ENCODE results near the gene IKZF2.

IKZF2 gene

GRCh38 chr2:213122725-213123124 lies 28.7 kb downstream of the IKZF2 start:
- H3K4me1 ChIP-seq (ENCODE audit: control insufficient read depth, insufficient read depth, low read length, poor library complexity, severe bottlenecking), result no peaks in the 10 kb centered on the region
- H3K4me3 ChIP-seq (ENCODE audit: extremely low read depth, insufficient read depth, low read length, poor library complexity, severe bottlenecking), result no peak overlapping the region
- H3K27ac ChIP-seq (ENCODE audit: low read depth, low read length, severe bottlenecking), result no peak overlapping the region
- WGBS, 2 experiments (ENCODE audit: insufficient coverage in 2 of 2), result no CpG with 5 or more reads among the region's 4 CpGs
- H3K36me3 ChIP-seq (ENCODE audit: control insufficient read depth, insufficient read depth, low read length), result no peaks in the 10 kb centered on the region
- no peaks in the 10 kb centered on the region for H3K9me3 ChIP-seq (ENCODE audit: control insufficient read depth, low read length)

DNA sequence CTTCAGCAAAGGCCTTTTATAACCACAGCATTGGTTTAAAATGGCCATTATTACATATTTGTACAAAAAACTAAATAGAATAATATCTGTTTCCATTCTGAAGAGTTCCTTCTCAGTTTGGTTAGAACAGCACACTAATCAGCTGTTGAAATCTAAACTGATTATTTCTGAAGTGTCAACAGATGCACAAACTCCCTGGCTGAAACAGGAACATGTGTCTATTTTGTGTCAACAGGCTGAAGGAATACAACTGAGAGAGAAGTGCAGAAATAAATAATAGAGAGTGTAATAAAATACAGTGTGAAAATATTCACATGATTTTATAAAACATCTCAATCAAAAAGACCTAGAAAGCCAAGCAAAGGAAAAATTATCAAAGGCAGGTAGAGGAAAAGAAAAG lies 29.7 kb downstream of the IKZF2 start:
- Histone ChIP-seq H3K4me3 (ENCODE audit: extremely low read depth, insufficient read depth, low read length, poor library complexity, severe bottlenecking) (no peak overlapping the region), H3K4me1 (ENCODE audit: control insufficient read depth, insufficient read depth, low read length, poor library complexity, severe bottlenecking) (no peaks in the 10 kb centered on the region), H3K36me3 (ENCODE audit: control insufficient read depth, insufficient read depth, low read length) (no peaks in the 10 kb centered on the region), H3K9me3 (ENCODE audit: control insufficient read depth, low read length) (no peaks in the 10 kb centered on the region), H3K27ac (ENCODE audit: low read depth, low read length, severe bottlenecking) (no peak overlapping the region)

DNA sequence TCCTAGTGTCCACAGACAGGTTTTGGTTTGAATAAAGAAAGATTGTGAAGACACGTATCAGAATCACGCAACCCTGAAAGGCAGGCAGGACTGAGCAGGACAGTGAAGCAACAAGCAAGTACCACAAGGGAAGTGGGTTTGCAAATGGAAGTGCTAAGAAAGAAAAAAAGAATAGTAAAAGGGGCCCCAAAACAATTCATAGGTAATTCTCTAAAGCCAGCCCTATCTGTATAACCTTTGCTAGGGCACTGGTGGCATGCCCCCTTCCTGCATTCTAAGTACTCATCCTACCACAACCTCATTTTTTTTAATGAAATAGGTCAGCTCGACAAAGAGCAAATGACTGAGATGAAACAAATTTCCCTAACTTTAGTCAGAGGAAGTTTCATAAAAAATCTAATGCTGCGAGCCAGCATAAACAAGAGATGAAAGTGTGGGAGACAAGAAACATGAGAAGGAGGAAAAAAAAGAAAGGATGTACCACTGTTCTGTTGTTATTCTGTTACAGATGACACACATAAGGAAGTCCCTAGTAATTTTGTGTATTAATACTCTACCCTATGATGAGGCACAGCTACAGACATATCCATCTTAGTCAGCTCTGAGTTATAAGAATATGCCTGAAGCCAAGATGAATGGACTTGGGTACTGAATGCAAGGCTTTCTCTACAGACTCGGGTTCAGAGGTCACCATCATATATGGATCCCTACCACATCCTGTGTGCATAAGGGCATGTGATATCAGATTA lies 32.2 kb downstream of the IKZF2 start:
- H3K4me1 ChIP-seq (ENCODE audit: control insufficient read depth, insufficient read depth, low read length, poor library complexity, severe bottlenecking), result no peaks in the 10 kb centered on the region
- no peak overlapping the region for H3K4me3 ChIP-seq (ENCODE audit: extremely low read depth, insufficient read depth, low read length, poor library complexity, severe bottlenecking)
- H3K9me3 ChIP-seq (ENCODE audit: control insufficient read depth, low read length), result no peaks in the 10 kb centered on the region
- H3K36me3 ChIP-seq (ENCODE audit: control insufficient read depth, insufficient read depth, low read length), result no peaks in the 10 kb centered on the region
- H3K27ac ChIP-seq (ENCODE audit: low read depth, low read length, severe bottlenecking), result no peak overlapping the region
- 90 to 91% methylated on average over 2 to 3 of the region's 5 CpGs for WGBS, 2 experiments (ENCODE audit: insufficient coverage in 2 of 2)

- Histone ChIP-seq H3K27ac (ENCODE audit: low read depth, low read length, severe bottlenecking) (no peak overlapping the region), H3K4me1 (ENCODE audit: control insufficient read depth, insufficient read depth, low read length, poor library complexity, severe bottlenecking) (no peaks in the 10 kb centered on the region), H3K36me3 (ENCODE audit: control insufficient read depth, insufficient read depth, low read length) (no peaks in the 10 kb centered on the region), H3K4me3 (ENCODE audit: extremely low read depth, insufficient read depth, low read length, poor library complexity, severe bottlenecking) (no peak overlapping the region), H3K9me3 (ENCODE audit: control insufficient read depth, low read length) (no peaks in the 10 kb centered on the region)
- 83% methylated on average over 2 of the region's 2 CpGs; no CpG with 5 or more reads in 1 of the 2 experiments for WGBS, 2 experiments (ENCODE audit: insufficient coverage in 2 of 2)
These were observed 43.1 kb downstream of the IKZF2 start for GRCh38 chr2:213108308-213108707.

DNA sequence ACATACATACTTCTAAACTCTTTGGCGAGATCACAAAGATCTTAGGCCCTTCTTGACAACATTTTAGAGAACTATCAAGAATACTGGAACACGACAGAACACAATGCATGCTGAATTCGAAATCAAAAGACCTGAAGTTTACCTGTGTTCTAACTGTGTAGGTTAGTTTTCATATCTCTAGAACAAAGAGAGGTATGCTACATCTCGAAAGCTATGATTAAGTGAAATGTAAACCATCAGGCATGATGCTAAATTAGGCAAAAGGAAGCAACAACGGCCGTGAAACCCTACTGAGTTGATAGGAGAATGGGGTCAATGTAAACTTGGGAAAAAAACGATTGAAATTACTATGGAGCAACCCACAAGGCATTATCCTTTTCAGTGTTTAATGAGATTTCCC lies 43.7 kb downstream of the IKZF2 start:
- Histone ChIP-seq H3K4me3 (ENCODE audit: extremely low read depth, insufficient read depth, low read length, poor library complexity, severe bottlenecking) (no peak overlapping the region), H3K27ac (ENCODE audit: low read depth, low read length, severe bottlenecking) (no peak overlapping the region), H3K9me3 (ENCODE audit: control insufficient read depth, low read length) (no peaks in the 10 kb centered on the region), H3K36me3 (ENCODE audit: control insufficient read depth, insufficient read depth, low read length) (no peaks in the 10 kb centered on the region), H3K4me1 (ENCODE audit: control insufficient read depth, insufficient read depth, low read length, poor library complexity, severe bottlenecking) (no peaks in the 10 kb centered on the region)
- 89 to 90% methylated on average over 4 to 5 of the region's 7 CpGs for WGBS, 2 experiments (ENCODE audit: insufficient coverage in 2 of 2)

- Histone ChIP-seq H3K9me3 (ENCODE audit: control insufficient read depth, low read length) (no peaks in the 10 kb centered on the region), H3K4me3 (ENCODE audit: extremely low read depth, insufficient read depth, low read length, poor library complexity, severe bottlenecking) (no peak overlapping the region), H3K4me1 (ENCODE audit: control insufficient read depth, insufficient read depth, low read length, poor library complexity, severe bottlenecking) (no peaks in the 10 kb centered on the region), H3K36me3 (ENCODE audit: control insufficient read depth, insufficient read depth, low read length) (no peaks in the 10 kb centered on the region), H3K27ac (ENCODE audit: low read depth, low read length, severe bottlenecking) (no peak overlapping the region)
- WGBS, 2 experiments (ENCODE audit: insufficient coverage in 2 of 2), result no CpG with 5 or more reads among the region's 3 CpGs
These were observed 46.2 kb downstream of the IKZF2 start for GRCh38 chr2:213105212-213105611.

DNA sequence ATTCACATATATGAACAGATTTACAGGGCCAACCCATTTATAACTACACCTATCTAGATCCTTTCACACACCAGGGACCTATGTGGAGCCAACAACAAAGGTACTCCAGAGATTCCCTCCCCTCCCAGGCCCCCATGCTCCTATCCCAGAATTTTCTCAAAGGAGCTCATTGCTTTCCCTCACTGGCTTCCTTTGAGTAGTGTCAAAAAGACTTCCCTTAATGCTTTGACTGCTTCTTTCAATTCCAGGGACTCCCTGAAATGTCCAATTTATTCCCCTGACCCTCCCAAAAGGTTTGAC lies 46.6 kb downstream of the IKZF2 start:
- Histone ChIP-seq H3K9me3 (ENCODE audit: control insufficient read depth, low read length) (no peaks in the 10 kb centered on the region), H3K27ac (ENCODE audit: low read depth, low read length, severe bottlenecking) (no peak overlapping the region), H3K4me3 (ENCODE audit: extremely low read depth, insufficient read depth, low read length, poor library complexity, severe bottlenecking) (no peak overlapping the region), H3K4me1 (ENCODE audit: control insufficient read depth, insufficient read depth, low read length, poor library complexity, severe bottlenecking) (no peaks in the 10 kb centered on the region), H3K36me3 (ENCODE audit: control insufficient read depth, insufficient read depth, low read length) (no peaks in the 10 kb centered on the region)

GRCh38 chr2:213104092-213104902 lies 47.1 kb downstream of the IKZF2 start:
- no peak overlapping the region for H3K27ac ChIP-seq (ENCODE audit: low read depth, low read length, severe bottlenecking)
- WGBS, 2 experiments (ENCODE audit: insufficient coverage in 2 of 2), result 71 to 96% methylated on average over 1 to 3 of the region's 7 CpGs

DNA sequence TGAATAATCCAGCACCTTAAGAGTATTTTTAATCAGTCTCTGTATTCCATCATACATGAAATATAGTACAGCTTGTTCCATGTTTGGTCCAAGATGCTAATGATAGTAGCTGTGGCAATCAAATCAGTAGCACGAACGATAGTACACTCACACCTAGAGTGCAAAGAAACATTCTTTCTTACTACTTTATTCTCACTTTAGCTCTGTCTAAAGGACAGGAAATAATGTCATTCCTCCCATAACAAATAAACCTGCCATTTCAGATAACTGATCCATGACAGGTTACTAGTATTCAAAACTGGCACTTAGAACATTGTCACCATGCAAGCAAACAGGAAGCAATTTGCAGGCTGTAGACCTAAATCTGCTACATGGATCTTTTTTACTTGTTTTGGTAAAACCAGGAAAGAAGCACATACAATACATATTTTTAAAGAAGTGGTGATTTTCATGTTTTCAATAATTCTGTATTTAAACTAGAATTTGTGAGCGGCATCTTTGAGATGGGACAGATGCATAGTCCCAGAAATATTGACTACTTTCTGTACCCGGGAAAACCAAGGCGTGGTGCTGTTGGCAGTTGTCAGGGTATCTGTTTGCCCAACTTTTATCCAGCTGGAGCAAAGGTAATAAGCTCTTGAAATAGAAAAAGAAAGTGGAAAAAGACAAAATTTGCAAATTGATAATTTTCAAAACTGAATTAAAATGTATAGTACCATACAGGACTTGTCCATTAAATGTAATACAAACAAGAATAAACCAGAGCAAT lies 49.5 kb downstream of the IKZF2 start:
- H3K36me3 ChIP-seq (ENCODE audit: control insufficient read depth, insufficient read depth, low read length), result no peaks in the 10 kb centered on the region
- H3K27ac ChIP-seq (ENCODE audit: low read depth, low read length, severe bottlenecking), result no peak overlapping the region
- WGBS, 2 experiments (ENCODE audit: insufficient coverage in 2 of 2), result 85 to 100% methylated on average over 4 of the region's 5 CpGs
- no peaks in the 10 kb centered on the region for H3K4me1 ChIP-seq (ENCODE audit: control insufficient read depth, insufficient read depth, low read length, poor library complexity, severe bottlenecking)
- H3K4me3 ChIP-seq (ENCODE audit: extremely low read depth, insufficient read depth, low read length, poor library complexity, severe bottlenecking), result no peak overlapping the region
- H3K9me3 ChIP-seq (ENCODE audit: control insufficient read depth, low read length), result no peaks in the 10 kb centered on the region

More at GRCh38 chr2:213104092-213104902, 47.1 kb downstream of the IKZF2 start:
- no peaks in the 10 kb centered on the region for H3K9me3 ChIP-seq (ENCODE audit: control insufficient read depth, low read length)
- no peaks in the 10 kb centered on the region for H3K36me3 ChIP-seq (ENCODE audit: control insufficient read depth, insufficient read depth, low read length)
- H3K4me1 ChIP-seq (ENCODE audit: control insufficient read depth, insufficient read depth, low read length, poor library complexity, severe bottlenecking), result no peaks in the 10 kb centered on the region
- no peak overlapping the region for H3K4me3 ChIP-seq (ENCODE audit: extremely low read depth, insufficient read depth, low read length, poor library complexity, severe bottlenecking)

- no peak overlapping the region for H3K27ac ChIP-seq (ENCODE audit: low read depth, low read length, severe bottlenecking)
- no CpG with 5 or more reads among the region's 1 CpG for WGBS, 2 experiments (ENCODE audit: insufficient coverage in 2 of 2)
- H3K9me3 ChIP-seq (ENCODE audit: control insufficient read depth, low read length), result no peaks in the 10 kb centered on the region
- no peak overlapping the region for H3K4me3 ChIP-seq (ENCODE audit: extremely low read depth, insufficient read depth, low read length, poor library complexity, severe bottlenecking)
- no peaks in the 10 kb centered on the region for H3K36me3 ChIP-seq (ENCODE audit: control insufficient read depth, insufficient read depth, low read length)
- H3K4me1 ChIP-seq (ENCODE audit: control insufficient read depth, insufficient read depth, low read length, poor library complexity, severe bottlenecking), result no peaks in the 10 kb centered on the region
These were observed 50.3 kb downstream of the IKZF2 start for GRCh38 chr2:213101109-213101508.

GRCh38 chr2:213098612-213099011 lies 52.8 kb downstream of the IKZF2 start:
- Histone ChIP-seq H3K36me3 (ENCODE audit: control insufficient read depth, insufficient read depth, low read length) (no peaks in the 10 kb centered on the region), H3K27ac (ENCODE audit: low read depth, low read length, severe bottlenecking) (no peak overlapping the region), H3K4me3 (ENCODE audit: extremely low read depth, insufficient read depth, low read length, poor library complexity, severe bottlenecking) (no peak overlapping the region), H3K4me1 (ENCODE audit: control insufficient read depth, insufficient read depth, low read length, poor library complexity, severe bottlenecking) (no peaks in the 10 kb centered on the region), H3K9me3 (ENCODE audit: control insufficient read depth, low read length) (no peaks in the 10 kb centered on the region)
- WGBS, 2 experiments (ENCODE audit: insufficient coverage in 2 of 2), result 82 to 90% methylated on average over 4 of the region's 4 CpGs
